ENCODE data around the gene SLC25A51. TPM values are rescaled to one million over a fixed set of nuclear protein-coding genes. Genes with fewer than 3 reads are reported as not detected.

Gene SLC25A51
- total RNA-seq, 5 donors from 2014 or later (not counting 1 experiment from before 2014, with no cell fraction given): 19.7 to 37.6 (median 32.4) TPM

GRCh38 chr9:37924538-37924937 lies 20.6 kb upstream of the SLC25A51 start:
- CTCF ChIA-PET: no interaction called here
- ATAC-seq (replicated peaks in 1 of 4): no peak
- POLR2A ChIA-PET: no interaction called here

DNA sequence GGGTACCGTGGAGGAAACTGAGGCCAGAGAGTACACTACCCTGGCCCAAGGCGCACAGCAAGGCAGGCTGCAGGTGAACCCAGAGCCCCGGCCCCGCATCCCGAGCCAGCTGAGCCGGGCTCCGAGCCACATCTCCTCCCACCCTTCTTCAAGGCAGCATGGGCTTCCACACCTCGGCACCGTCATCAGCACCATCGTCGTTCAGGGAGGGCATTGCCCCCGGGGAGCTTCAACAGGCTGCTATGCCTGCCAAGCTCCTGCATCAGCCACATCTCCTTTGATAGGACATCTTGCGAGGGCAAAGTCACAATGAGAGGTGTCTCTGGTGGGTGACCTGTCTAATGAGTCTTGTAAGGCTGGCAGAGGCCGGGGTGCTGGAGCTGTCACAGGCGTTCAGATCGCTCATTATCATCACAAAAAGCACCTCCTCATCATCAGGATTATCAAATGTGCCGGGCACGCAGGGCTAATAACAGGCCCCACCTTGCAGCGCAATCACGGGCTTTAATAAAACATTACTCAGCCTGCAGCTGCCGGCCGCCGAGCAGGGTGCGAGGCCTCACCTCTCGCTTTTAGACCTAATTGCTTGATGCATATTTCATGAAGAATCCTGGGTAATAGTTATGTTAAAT lies 20.0 kb upstream of the SLC25A51 start:
- no peak overlapping the region for H3K4me3 Mint-ChIP-seq

More at GRCh38 chr9:37924538-37924937, 20.6 kb upstream of the SLC25A51 start:
- Mint-ChIP-seq H3K4me1 (no peaks in the 10 kb centered on the region), H3K4me3 (no peak overlapping the region), H3K27me3 (peaks cover 0 to 2% of the 10 kb centered on the region in 2 donors), H3K9me3 (no peaks in the 10 kb centered on the region), H3K36me3 (no peaks in the 10 kb centered on the region), H3K27ac (no peak overlapping the region)
- Histone ChIP-seq H3K4me3 (ENCODE audit: control insufficient read depth in 1 of 2, extremely low read depth in 1 of 2, low read length in 1 of 2) (no peak overlapping the region), H3K9me3 (no peaks in the 10 kb centered on the region), H3K27ac (ENCODE audit: low read length) (no peak overlapping the region), H3K36me3 (ENCODE audit: control insufficient read depth in 2 of 2, extremely low read depth in 1 of 2, insufficient read depth in 1 of 2, low read length in 1 of 2) (no peaks in the 10 kb centered on the region), H3K4me1 (ENCODE audit: control insufficient read depth in 1 of 2, extremely low read depth in 1 of 2, insufficient read depth in 2 of 2, low read length in 2 of 2) (no peaks in the 10 kb centered on the region), H3K27me3 (replicated peaks in 1 of 2; ENCODE audit: control insufficient read depth in 2 of 2, extremely low read depth in 1 of 2, insufficient read depth in 2 of 2, low read length in 1 of 2) (peaks cover 0 to 21% of the 10 kb centered on the region in 2 experiments)
- DNase-seq: no peak

GRCh38 chr9:37923118-37923795 lies 19.3 kb upstream of the SLC25A51 start:
- H3K36me3 Mint-ChIP-seq: no peaks in the 10 kb centered on the region
- DNase-seq: no peak
- Histone ChIP-seq H3K4me1 (ENCODE audit: control insufficient read depth in 1 of 2, extremely low read depth in 1 of 2, insufficient read depth in 2 of 2, low read length in 2 of 2) (no peaks in the 10 kb centered on the region), H3K4me3 (ENCODE audit: control insufficient read depth in 1 of 2, extremely low read depth in 1 of 2, low read length in 1 of 2) (no peak overlapping the region), H3K9me3 (no peaks in the 10 kb centered on the region), H3K27ac (ENCODE audit: low read length) (no peak overlapping the region), H3K27me3 (replicated peaks in 1 of 2; ENCODE audit: control insufficient read depth in 2 of 2, extremely low read depth in 1 of 2, insufficient read depth in 2 of 2, low read length in 1 of 2) (peaks cover 0 to 9% of the 10 kb centered on the region in 2 experiments), H3K36me3 (ENCODE audit: control insufficient read depth in 2 of 2, extremely low read depth in 1 of 2, insufficient read depth in 1 of 2, low read length in 1 of 2) (no peaks in the 10 kb centered on the region)
- no peak for ATAC-seq (replicated peaks in 1 of 4)
- H3K27ac Mint-ChIP-seq: no peak overlapping the region
- ChIA-PET CTCF (interaction anchor here in 1 of 2 donors (0.6 kb wide), 1 partner anchor 11 kb away, joined by 3 read pairs; no protein-coding TSS in a partner anchor), POLR2A (no interaction called here)
- H3K27me3 Mint-ChIP-seq: no peaks in the 10 kb centered on the region
- 79% methylated on average over 11 of the region's 14 CpGs for WGBS (ENCODE audit: insufficient coverage)
- H3K4me3 Mint-ChIP-seq: no peak overlapping the region
- no peaks in the 10 kb centered on the region for H3K9me3 Mint-ChIP-seq
- no peaks in the 10 kb centered on the region for H3K4me1 Mint-ChIP-seq

More for the DNA sequence above, 20.0 kb upstream of the SLC25A51 start:
- POLR2A ChIA-PET: no interaction called here
- Mint-ChIP-seq H3K27ac (no peak overlapping the region), H3K36me3 (no peaks in the 10 kb centered on the region), H3K4me1 (no peaks in the 10 kb centered on the region), H3K9me3 (no peaks in the 10 kb centered on the region), H3K27me3 (peaks cover 0 to 2% of the 10 kb centered on the region in 2 donors)
- Histone ChIP-seq H3K27ac (ENCODE audit: low read length) (no peak overlapping the region), H3K4me3 (ENCODE audit: control insufficient read depth in 1 of 2, extremely low read depth in 1 of 2, low read length in 1 of 2) (no peak overlapping the region), H3K27me3 (replicated peaks in 1 of 2; ENCODE audit: control insufficient read depth in 2 of 2, extremely low read depth in 1 of 2, insufficient read depth in 2 of 2, low read length in 1 of 2) (peaks cover 0 to 15% of the 10 kb centered on the region in 2 experiments), H3K36me3 (ENCODE audit: control insufficient read depth in 2 of 2, extremely low read depth in 1 of 2, insufficient read depth in 1 of 2, low read length in 1 of 2) (no peaks in the 10 kb centered on the region), H3K9me3 (no peaks in the 10 kb centered on the region), H3K4me1 (ENCODE audit: control insufficient read depth in 1 of 2, extremely low read depth in 1 of 2, insufficient read depth in 2 of 2, low read length in 2 of 2) (no peaks in the 10 kb centered on the region)
- DNase-seq (no peak), ATAC-seq (replicated peaks in 1 of 4) (no peak)
- CTCF ChIA-PET: interaction anchor here in 1 of 2 donors (0.6 kb wide), 1 partner anchor 12 kb away, joined by 3 read pairs; no protein-coding TSS in a partner anchor
- WGBS (ENCODE audit: insufficient coverage): 100% methylated on average over 5 of the region's 25 CpGs

DNA sequence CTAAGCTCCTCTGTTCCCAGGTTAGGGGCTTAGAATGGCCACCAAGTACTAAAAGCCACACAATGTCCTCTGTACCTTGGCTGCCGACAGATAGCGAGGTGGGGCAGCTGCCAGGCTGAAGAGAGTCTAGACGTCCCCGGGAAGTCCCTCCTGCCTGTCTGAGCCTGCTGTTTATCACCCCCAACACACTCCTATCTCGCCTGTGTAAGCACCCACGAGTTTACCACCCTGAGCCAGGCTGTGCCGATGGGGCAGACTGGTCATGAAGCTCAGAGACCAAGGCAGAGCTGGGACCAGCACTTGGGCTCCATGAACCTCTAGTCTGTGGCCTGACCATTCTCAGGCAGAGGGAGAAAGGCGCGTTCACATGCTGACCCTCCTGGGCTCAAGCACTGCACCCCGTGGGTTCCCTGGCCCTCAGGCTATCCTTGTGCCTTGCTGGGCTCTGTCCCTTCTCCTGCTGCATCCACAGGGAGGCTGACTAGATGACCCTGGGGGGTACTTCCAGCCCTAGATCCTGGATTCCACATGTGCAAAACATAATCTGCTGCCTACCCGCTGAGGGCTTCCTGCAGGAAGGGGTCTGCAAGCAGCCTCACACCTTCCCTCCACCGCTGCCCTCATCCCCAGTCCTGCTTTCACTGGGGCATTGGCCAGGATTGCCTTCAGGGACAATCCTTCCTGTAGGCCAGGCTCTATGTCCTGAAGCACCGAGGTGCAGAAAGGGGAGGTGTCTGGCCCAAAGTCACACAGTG lies 18.6 kb upstream of the SLC25A51 start:
- Histone ChIP-seq H3K27me3 (replicated peaks in 1 of 2; ENCODE audit: control insufficient read depth in 2 of 2, extremely low read depth in 1 of 2, insufficient read depth in 2 of 2, low read length in 1 of 2) (peaks cover 0 to 5% of the 10 kb centered on the region in 2 experiments), H3K4me3 (ENCODE audit: control insufficient read depth in 1 of 2, extremely low read depth in 1 of 2, low read length in 1 of 2) (no peak overlapping the region), H3K4me1 (ENCODE audit: control insufficient read depth in 1 of 2, extremely low read depth in 1 of 2, insufficient read depth in 2 of 2, low read length in 2 of 2) (peaks cover 0 to under 1% of the 10 kb centered on the region in 2 experiments), H3K36me3 (ENCODE audit: control insufficient read depth in 2 of 2, extremely low read depth in 1 of 2, insufficient read depth in 1 of 2, low read length in 1 of 2) (no peaks in the 10 kb centered on the region), H3K9me3 (no peaks in the 10 kb centered on the region), H3K27ac (ENCODE audit: low read length) (no peak overlapping the region)
- no peak for ATAC-seq (replicated peaks in 1 of 4)
- H3K36me3 Mint-ChIP-seq: no peaks in the 10 kb centered on the region
- no peak overlapping the region for H3K27ac Mint-ChIP-seq
- no peaks in the 10 kb centered on the region for H3K9me3 Mint-ChIP-seq
- no peak overlapping the region for H3K4me3 Mint-ChIP-seq
- 75% methylated on average over 13 of the region's 13 CpGs for WGBS (ENCODE audit: insufficient coverage)
- H3K27me3 Mint-ChIP-seq: peaks cover 0 to 2% of the 10 kb centered on the region in 2 donors
- ChIA-PET POLR2A (no interaction called here), CTCF (no interaction called here)
- no peaks in the 10 kb centered on the region for H3K4me1 Mint-ChIP-seq
- DNase-seq: no peak

DNA sequence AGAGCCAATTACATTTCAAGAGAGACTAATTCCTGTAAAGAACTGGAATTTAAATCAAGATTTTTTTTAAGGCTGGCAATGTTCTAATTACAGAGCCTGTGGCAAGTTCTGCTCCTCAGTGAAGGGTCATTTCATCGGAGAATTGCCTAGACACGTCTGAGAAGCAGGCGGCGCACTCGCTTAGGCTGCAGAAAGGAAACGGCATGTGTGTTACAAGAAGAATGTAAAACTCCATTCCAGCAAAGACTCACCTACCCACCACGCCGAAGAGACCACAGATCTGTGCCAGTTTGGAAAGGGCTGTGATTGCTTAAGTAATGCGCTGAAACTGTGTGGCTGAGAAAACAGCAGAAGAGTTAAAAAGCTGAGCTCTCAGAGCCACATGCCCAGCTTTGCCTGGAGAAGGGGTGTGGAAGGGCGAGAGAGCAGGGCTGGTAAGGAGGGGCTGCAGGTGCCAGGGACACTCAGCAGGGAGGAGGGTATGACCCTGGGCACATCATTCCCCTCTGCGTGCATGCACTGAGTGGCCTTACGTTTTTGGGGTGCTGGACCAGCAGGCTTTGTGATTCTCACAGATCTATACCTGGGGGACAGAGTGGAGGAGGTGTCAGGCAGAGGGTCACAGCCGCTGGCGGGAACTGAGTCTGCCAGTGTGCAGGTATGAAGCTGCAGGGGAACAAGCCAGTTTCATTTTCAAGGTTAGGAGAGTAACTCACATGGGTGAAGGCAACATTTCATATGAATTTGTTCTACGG lies 17.8 kb upstream of the SLC25A51 start:
- no peak overlapping the region for H3K4me3 Mint-ChIP-seq
- Histone ChIP-seq H3K27ac (ENCODE audit: low read length) (no peak overlapping the region), H3K27me3 (replicated peaks in 1 of 2; ENCODE audit: control insufficient read depth in 2 of 2, extremely low read depth in 1 of 2, insufficient read depth in 2 of 2, low read length in 1 of 2) (peaks cover 0 to 5% of the 10 kb centered on the region in 2 experiments), H3K4me1 (ENCODE audit: control insufficient read depth in 1 of 2, extremely low read depth in 1 of 2, insufficient read depth in 2 of 2, low read length in 2 of 2) (peaks cover 0 to 2% of the 10 kb centered on the region in 2 experiments), H3K4me3 (ENCODE audit: control insufficient read depth in 1 of 2, extremely low read depth in 1 of 2, low read length in 1 of 2) (no peak overlapping the region), H3K9me3 (no peaks in the 10 kb centered on the region), H3K36me3 (ENCODE audit: control insufficient read depth in 2 of 2, extremely low read depth in 1 of 2, insufficient read depth in 1 of 2, low read length in 1 of 2) (no peaks in the 10 kb centered on the region)
- no peaks in the 10 kb centered on the region for H3K9me3 Mint-ChIP-seq
- H3K4me1 Mint-ChIP-seq: no peaks in the 10 kb centered on the region
- ATAC-seq (replicated peaks in 1 of 4): no peak
- 80% methylated on average over 7 of the region's 15 CpGs for WGBS (ENCODE audit: insufficient coverage)
- H3K27ac Mint-ChIP-seq: no peak overlapping the region
- no peaks in the 10 kb centered on the region for H3K36me3 Mint-ChIP-seq
- DNase-seq: no peak
- peaks cover 0 to 2% of the 10 kb centered on the region in 2 donors for H3K27me3 Mint-ChIP-seq
- ChIA-PET POLR2A (interaction anchor here in 1 of 2 donors (0.5 kb wide), 1 partner anchor 93 kb away, joined by 4 read pairs; no protein-coding TSS in a partner anchor), CTCF (no interaction called here)

GRCh38 chr9:37921168-37921510 lies 17.2 kb upstream of the SLC25A51 start:
- peaks cover 0 to 2% of the 10 kb centered on the region in 2 experiments for H3K4me1 ChIP-seq (ENCODE audit: control insufficient read depth in 1 of 2, extremely low read depth in 1 of 2, insufficient read depth in 2 of 2, low read length in 2 of 2)
- no peaks in the 10 kb centered on the region for H3K4me1 Mint-ChIP-seq
- H3K9me3 Mint-ChIP-seq: no peaks in the 10 kb centered on the region
- H3K27ac ChIP-seq (ENCODE audit: low read length): no peak overlapping the region
- WGBS (ENCODE audit: insufficient coverage): 88% methylated on average over 6 of the region's 7 CpGs
- H3K27me3 ChIP-seq (replicated peaks in 1 of 2; ENCODE audit: control insufficient read depth in 2 of 2, extremely low read depth in 1 of 2, insufficient read depth in 2 of 2, low read length in 1 of 2): peaks cover 0 to 5% of the 10 kb centered on the region in 2 experiments
- no peaks in the 10 kb centered on the region for H3K36me3 ChIP-seq (ENCODE audit: control insufficient read depth in 2 of 2, extremely low read depth in 1 of 2, insufficient read depth in 1 of 2, low read length in 1 of 2)
- ChIA-PET POLR2A (interaction anchor here in 1 of 2 donors (0.5 kb wide), 1 partner anchor 92 kb away, joined by 4 read pairs; no protein-coding TSS in a partner anchor), CTCF (no interaction called here)
- peaks cover 0 to 2% of the 10 kb centered on the region in 2 donors for H3K27me3 Mint-ChIP-seq
- no peak overlapping the region for H3K27ac Mint-ChIP-seq
- no peak for ATAC-seq (replicated peaks in 1 of 4)
- DNase-seq: no peak
- H3K9me3 ChIP-seq: no peaks in the 10 kb centered on the region
- H3K36me3 Mint-ChIP-seq: no peaks in the 10 kb centered on the region
- H3K4me3 Mint-ChIP-seq: no peak overlapping the region
- no peak overlapping the region for H3K4me3 ChIP-seq (ENCODE audit: control insufficient read depth in 1 of 2, extremely low read depth in 1 of 2, low read length in 1 of 2)
